GM06990 (cell line): ENCODE measurements around the gene SARNP.

Experiments used
- DNase-seq: peaks from one replicate; pipeline ENCODE4 v3.0.0-alpha.2; 2011; ENCODE audit not compliant: insufficient read length; ENCODE audit errors: extremely low read depth
- H3K27me3 ChIP-seq: replicated peaks from 2 replicates; pipeline ENCODE4 v1.6.0; 2011; ENCODE audit warnings: low read length; ENCODE audit not compliant: control insufficient read depth, insufficient read depth
- H3K36me3 ChIP-seq: 2 replicates; pipeline ENCODE4 v1.5.1; 2011; ENCODE audit warnings: low read length; ENCODE audit not compliant: control insufficient read depth, insufficient read depth
- H3K4me3 ChIP-seq: replicated peaks from 2 replicates; pipeline ENCODE4 v1.5.1; 2011; ENCODE audit warnings: low read depth, mild to moderate bottlenecking, control low read depth, low read length
- CTCF ChIP-seq: IDR thresholded peaks from 2 replicates; pipeline ENCODE4 v1.5.1; 2011; ENCODE audit warnings: low read length, control low read depth, mild to moderate bottlenecking, inconsistent platforms; ENCODE audit not compliant: insufficient read depth, poor library complexity, severe bottlenecking

The SARNP gene

DNA sequence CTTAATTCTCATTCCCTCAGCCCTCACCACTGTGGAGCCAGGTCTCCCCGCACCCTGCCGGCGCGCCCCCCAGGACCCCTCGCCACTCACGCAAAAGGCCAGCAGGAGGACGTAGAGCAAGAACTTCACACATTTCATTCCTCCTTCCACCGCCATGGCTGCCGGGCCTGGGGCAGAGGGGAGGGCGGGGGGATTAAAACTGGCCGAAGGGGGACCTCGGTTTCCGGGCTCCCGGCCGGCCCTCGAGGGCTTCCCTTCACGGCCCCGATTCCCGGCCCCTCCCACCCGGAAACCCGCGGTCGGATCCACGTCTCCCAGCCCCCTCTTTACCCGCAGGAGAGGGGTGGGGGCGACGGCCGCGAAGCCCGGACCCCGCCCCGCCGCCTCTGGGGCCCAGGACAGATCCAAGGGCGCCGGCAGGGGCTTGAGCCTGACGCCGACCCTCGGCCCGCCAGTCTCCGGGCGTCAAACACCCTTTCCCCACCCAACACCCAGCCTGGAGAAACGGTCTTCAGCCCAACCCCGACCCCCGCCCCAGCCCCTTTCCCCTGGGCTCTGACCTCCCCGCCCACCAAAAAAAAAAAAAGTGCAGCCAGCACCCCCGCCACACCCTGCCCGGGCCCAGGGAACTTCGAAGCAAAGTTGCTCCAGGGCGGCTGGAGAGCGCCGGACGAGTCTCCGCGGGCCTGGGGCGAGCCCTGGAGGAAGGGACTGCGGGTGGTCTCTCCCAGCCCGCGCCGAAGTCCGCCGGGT, 89.2 kb downstream of the SARNP start:
- Histone ChIP-seq H3K27me3 (no peaks in the 10 kb centered on the region), H3K4me3 (peak overlapping the region; percentile 88), H3K36me3 (peaks cover 7% of the 10 kb centered on the region)
- no peak for TF ChIP-seq CTCF
- no peak for DNase-seq

- peaks cover 7% of the 10 kb centered on the region for H3K36me3 ChIP-seq
- peak overlapping the region; percentile 88 for H3K4me3 ChIP-seq
- no peak for TF ChIP-seq CTCF
- DNase-seq, result no peak
- no peaks in the 10 kb centered on the region for H3K27me3 ChIP-seq
Observed at GRCh38 chr12:55727643-55728185, 89.8 kb downstream of the SARNP start.

GRCh38 chr12:55726971-55727370, 90.6 kb downstream of the SARNP start:
- no peak for DNase-seq
- Histone ChIP-seq H3K4me3 (no peak overlapping the region), H3K36me3 (peaks cover 7% of the 10 kb centered on the region), H3K27me3 (no peaks in the 10 kb centered on the region)
- no peak for TF ChIP-seq CTCF

DNA sequence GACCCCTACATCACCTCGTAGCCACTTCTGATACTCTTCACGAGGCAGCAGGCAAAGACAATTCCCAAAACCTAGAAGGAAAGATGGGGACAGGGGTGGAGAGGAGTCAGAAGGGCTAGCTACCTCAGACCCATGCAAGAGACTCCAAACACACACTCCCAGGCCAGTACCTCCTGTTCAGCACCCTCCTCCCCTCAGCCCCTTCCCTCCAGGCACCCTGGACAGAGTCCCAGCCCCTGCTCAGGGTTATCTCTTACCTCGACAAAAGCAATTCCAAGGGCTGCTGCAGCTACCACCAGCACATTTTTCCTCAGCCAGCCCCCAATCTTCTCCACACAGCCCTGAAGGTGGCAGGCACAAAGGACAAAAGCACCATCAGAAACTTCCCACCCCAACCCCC, 92.0 kb downstream of the SARNP start:
- Histone ChIP-seq H3K4me3 (no peak overlapping the region), H3K27me3 (no peaks in the 10 kb centered on the region), H3K36me3 (peaks cover 9% of the 10 kb centered on the region)
- TF ChIP-seq CTCF, result no peak
- DNase-seq, result no peak

- H3K4me3 ChIP-seq, result no peak overlapping the region
- H3K27me3 ChIP-seq, result no peaks in the 10 kb centered on the region
- DNase-seq, result no peak
- no peak for TF ChIP-seq CTCF
- peaks cover 9% of the 10 kb centered on the region for H3K36me3 ChIP-seq
Observed at GRCh38 chr12:55724940-55725309, 92.6 kb downstream of the SARNP start.
